Loucy (cell line): ENCODE data around the gene SRBD1.

Experiments used
- CTCF ChIP-seq: fragments of 200-600 bp; sonication (generic); conservative IDR thresholded peaks from 2 replicates; pipeline ENCODE4 v1.5.1; 2014; ENCODE audit warnings: mild to moderate bottlenecking, antibody characterized with exemption, low read length
- EZH2phosphoT487 ChIP-seq: fragments of 200-600 bp; IDR thresholded peaks from 2 replicates; pipeline ENCODE4 v1.6.1; 2018; ENCODE audit warnings: antibody characterized with exemption, mild to moderate bottlenecking, moderate library complexity, borderline replicate concordance

DNA sequence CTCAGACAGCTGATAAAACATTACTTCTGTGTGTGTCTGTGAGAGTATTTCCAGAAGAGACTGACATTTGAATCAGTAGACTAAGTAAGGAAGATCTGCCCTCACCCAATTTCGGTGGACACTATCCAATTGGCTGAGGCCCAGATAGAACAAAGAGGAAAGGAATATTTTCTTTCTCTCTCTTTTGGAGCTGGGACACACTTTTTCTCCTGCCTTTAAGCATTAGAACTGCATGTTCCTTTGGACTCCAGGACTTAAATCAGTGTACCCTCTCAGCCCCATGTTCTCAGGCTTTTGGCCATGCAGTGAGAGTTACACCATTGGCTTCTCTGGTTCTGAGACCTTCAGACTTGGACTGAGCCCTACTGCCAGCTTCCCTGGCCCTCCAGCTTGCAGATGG, 3.3 kb upstream of the SRBD1 start:
- TF ChIP-seq CTCF (no peak), EZH2phosphoT487 (no peak)
